GM21381 (cell line): ENCODE measurements around the gene OVCH2.

Experiments
- ATAC-seq: cut with Tn5 transposase; IDR thresholded peaks from one replicate; pipeline ENCODE4 v1.9.1; 2021; ENCODE audit warnings: mild to moderate bottlenecking, moderate library complexity; ENCODE audit not compliant: unreplicated experiment

Gene OVCH2

DNA sequence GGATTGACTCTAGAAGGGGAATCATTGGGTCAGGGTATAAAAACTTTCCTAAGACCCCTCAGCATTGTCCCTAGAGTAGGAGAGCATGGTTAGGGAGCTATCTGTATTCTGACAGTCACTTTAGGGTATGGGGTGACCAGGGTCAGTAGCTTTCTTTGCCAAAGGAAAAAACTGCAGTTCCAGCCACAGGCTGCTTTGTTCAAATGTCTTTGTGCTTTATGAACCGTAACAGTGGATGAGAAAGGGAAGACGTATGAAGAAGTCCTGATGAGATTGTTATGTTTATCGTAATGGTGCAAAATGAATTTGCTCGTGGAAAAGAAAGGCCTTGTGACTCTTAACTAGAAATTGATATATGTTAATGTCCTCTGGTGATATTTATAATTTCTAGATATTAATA is 63.0 kb downstream of the OVCH2 start:
- no peak for ATAC-seq

DNA sequence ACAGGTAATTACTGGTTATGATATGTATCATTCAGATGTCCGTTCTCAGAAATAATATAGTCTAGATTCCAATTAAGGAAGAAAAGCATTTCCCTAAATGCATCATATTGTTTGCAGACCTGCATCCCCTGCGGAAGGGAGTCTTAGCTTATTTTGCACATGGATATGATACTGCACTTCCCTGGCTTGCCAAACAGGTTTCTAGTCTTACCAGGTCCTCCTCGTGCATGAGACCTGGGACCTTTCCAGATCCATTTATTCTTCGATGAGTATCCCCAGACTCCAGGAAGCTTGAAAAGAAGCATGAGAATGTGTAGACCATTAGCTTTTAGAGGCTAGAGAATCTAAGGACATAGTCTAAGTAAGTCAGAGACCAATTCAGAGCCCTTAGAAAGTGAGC is 63.5 kb downstream of the OVCH2 start:
- no peak for ATAC-seq

DNA sequence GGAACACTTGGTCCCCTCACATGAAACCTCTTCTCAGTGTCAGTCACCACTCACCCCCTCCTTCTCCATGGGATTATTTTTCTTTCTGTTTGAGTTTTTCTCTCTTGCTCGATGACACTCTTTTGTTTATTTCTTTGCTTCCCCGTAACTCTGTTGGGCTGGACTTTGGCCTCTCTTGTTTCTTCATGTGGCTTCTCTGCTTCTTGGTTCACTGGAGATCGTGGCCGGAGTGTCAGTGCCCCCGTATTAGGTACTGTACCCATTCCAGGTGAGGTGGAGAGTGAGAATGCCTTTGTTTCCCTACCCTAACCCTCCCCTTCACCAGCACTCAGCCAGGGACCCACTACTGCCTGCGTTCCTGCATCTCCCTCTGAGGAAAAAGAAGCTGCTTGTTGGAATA is 65.5 kb downstream of the OVCH2 start:
- no peak for ATAC-seq

DNA sequence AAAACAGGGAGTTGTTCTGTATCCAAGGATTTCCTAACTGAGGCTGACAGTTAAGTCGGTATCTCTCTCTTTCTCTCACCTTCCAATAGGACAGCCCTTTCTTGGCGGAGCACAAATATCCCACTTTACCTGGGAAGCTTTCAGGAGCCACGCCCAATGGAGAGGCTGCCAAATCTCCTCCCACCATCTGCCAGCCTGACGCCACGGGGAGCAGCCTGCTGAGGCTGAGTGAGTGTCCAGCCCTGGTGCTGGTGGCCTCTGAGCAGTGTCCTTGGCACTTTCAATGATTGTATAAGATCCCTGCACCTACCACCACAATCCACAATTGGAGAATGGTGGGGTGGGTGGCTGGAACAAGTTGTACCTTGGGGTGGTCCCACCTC is 66.6 kb downstream of the OVCH2 start:
- no peak for ATAC-seq
